ENCODE measurements around the gene ERRFI1.

DNA sequence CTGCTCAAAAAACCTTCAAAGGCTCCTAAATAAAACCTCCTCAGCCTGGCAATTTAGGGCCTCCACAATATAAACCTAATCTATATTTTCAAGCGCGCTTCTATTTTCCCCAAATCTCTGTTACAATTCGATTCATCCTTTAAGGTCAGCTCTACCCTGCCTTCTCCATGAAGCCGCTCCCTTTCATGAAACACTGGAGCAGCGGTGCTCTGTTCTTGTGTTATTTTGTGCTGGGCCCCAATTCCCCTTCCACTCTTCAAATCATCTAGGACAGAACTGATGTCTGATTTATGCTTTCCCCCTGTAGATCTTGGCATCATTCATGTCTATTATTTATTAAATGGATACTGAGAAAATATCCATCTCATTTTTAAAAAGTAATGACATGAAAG, 6.9 kb downstream of the ERRFI1 start:
- no peak for TF ChIP-seq CTCF (IDR thresholded peaks at IDR 0.05)
- TF ChIP-seq ETV6 (CRISPR knock-in tag; IDR thresholded peaks at IDR 0.05): no peak
- no peak for TF ChIP-seq NFYB (CRISPR knock-in tag; conservative IDR thresholded peaks at IDR 0.05; ENCODE audit: low read depth)
- TF ChIP-seq HMGXB4 (CRISPR knock-in tag; IDR thresholded peaks at IDR 0.05): no peak
- no peak for TF ChIP-seq SMAD3 (CRISPR knock-in tag; IDR thresholded peaks at IDR 0.05; ENCODE audit: borderline replicate concordance)
- TF ChIP-seq ZBTB43 (CRISPR knock-in tag; IDR thresholded peaks at IDR 0.05): no peak
- TF ChIP-seq USF2 (CRISPR knock-in tag; IDR thresholded peaks at IDR 0.05): no peak
- no peak for TF ChIP-seq GTF2I (CRISPR knock-in tag; conservative IDR thresholded peaks at IDR 0.05)
- TF ChIP-seq, protein P1, sequence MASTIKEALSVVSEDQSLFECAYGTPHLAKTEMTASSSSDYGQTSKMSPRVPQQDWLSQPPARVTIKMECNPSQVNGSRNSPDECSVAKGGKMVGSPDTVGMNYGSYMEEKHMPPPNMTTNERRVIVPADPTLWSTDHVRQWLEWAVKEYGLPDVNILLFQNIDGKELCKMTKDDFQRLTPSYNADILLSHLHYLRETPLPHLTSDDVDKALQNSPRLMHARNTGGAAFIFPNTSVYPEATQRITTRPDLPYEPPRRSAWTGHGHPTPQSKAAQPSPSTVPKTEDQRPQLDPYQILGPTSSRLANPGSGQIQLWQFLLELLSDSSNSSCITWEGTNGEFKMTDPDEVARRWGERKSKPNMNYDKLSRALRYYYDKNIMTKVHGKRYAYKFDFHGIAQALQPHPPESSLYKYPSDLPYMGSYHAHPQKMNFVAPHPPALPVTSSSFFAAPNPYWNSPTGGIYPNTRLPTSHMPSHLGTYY (CRISPR knock-in tag; IDR thresholded peaks at IDR 0.05): no peak
- no peak for TF ChIP-seq AFF4 (CRISPR knock-in tag; IDR thresholded peaks at IDR 0.05; ENCODE audit: borderline replicate concordance)
- no peak for TF ChIP-seq NR1H2 (CRISPR knock-in tag; IDR thresholded peaks at IDR 0.05)
- no peak for TF ChIP-seq CBFB (CRISPR knock-in tag; IDR thresholded peaks at IDR 0.05; ENCODE audit: low read depth)
- no peak for TF ChIP-seq SP1 (CRISPR knock-in tag; conservative IDR thresholded peaks at IDR 0.05)

All from WTC11 (cell line).